Neuron (in vitro differentiated cells): Measurements from ENCODE around the gene AXIN2.

Experiments
- H2AFZ ChIP-seq: one replicate; pipeline ENCODE4 v1.6.1; 2013; ENCODE audit warnings: low read depth, mild to moderate bottlenecking, inconsistent platforms, low read length, moderate library complexity
- H3K27me3 ChIP-seq: one replicate; pipeline ENCODE4 v1.6.1; 2013; ENCODE audit warnings: low read length; ENCODE audit not compliant: insufficient read depth
- H3K36me3 ChIP-seq: one replicate; pipeline ENCODE4 v1.6.1; 2013; ENCODE audit warnings: low read length; ENCODE audit not compliant: insufficient read depth
- H3K4me1 ChIP-seq: one replicate; pipeline ENCODE4 v1.6.1; 2013; ENCODE audit warnings: low read length; ENCODE audit not compliant: insufficient read depth
- H3K4me3 ChIP-seq: 2 replicates; pipeline ENCODE4 v1.5.1; 2013; ENCODE audit warnings: mild to moderate bottlenecking, low read length, moderate library complexity
- H3K9me3 ChIP-seq: one replicate; pipeline ENCODE4 v1.6.1; 2013; ENCODE audit warnings: low read length

AXIN2 gene

GRCh38 chr17:65572186-65572580 lies 10.7 kb upstream of the AXIN2 start:
- Histone ChIP-seq H3K27me3 (no peaks in the 10 kb centered on the region), H2AFZ (no peak overlapping the region), H3K4me3 (no peak overlapping the region), H3K9me3 (no peaks in the 10 kb centered on the region), H3K4me1 (peaks cover 16% of the 10 kb centered on the region), H3K36me3 (no peaks in the 10 kb centered on the region)

GRCh38 chr17:65568918-65569317 lies 7.5 kb upstream of the AXIN2 start:
- no peak overlapping the region for H3K4me3 ChIP-seq
- H3K4me1 ChIP-seq, result peaks cover 33% of the 10 kb centered on the region
- H3K36me3 ChIP-seq, result no peaks in the 10 kb centered on the region
- H2AFZ ChIP-seq, result no peak overlapping the region
- no peaks in the 10 kb centered on the region for H3K27me3 ChIP-seq
- H3K9me3 ChIP-seq, result no peaks in the 10 kb centered on the region

GRCh38 chr17:65567566-65567965 lies 6.1 kb upstream of the AXIN2 start:
- H3K36me3 ChIP-seq, result no peaks in the 10 kb centered on the region

GRCh38 chr17:65565559-65565958 lies 4.1 kb upstream of the AXIN2 start:
- no peaks in the 10 kb centered on the region for H3K9me3 ChIP-seq
- H2AFZ ChIP-seq, result peak overlapping the region; percentile 34
- no peaks in the 10 kb centered on the region for H3K27me3 ChIP-seq
- H3K4me1 ChIP-seq, result peaks cover 26% of the 10 kb centered on the region
- H3K36me3 ChIP-seq, result no peaks in the 10 kb centered on the region
- no peak overlapping the region for H3K4me3 ChIP-seq

More at GRCh38 chr17:65567566-65567965, 6.1 kb upstream of the AXIN2 start:
- H3K27me3 ChIP-seq, result no peaks in the 10 kb centered on the region
- H3K4me3 ChIP-seq, result no peak overlapping the region
- H2AFZ ChIP-seq, result no peak overlapping the region
- peaks cover 26% of the 10 kb centered on the region for H3K4me1 ChIP-seq
- H3K9me3 ChIP-seq, result no peaks in the 10 kb centered on the region

GRCh38 chr17:65564793-65565192 lies 3.3 kb upstream of the AXIN2 start:
- Histone ChIP-seq H2AFZ (peak overlapping the region; percentile 34), H3K36me3 (no peaks in the 10 kb centered on the region), H3K9me3 (no peaks in the 10 kb centered on the region), H3K4me3 (peak overlapping the region; percentile 19), H3K27me3 (no peaks in the 10 kb centered on the region), H3K4me1 (peaks cover 26% of the 10 kb centered on the region)

- no peak overlapping the region for H2AFZ ChIP-seq
- peak overlapping the region; percentile 46 for H3K4me3 ChIP-seq
- H3K9me3 ChIP-seq, result no peaks in the 10 kb centered on the region
- H3K36me3 ChIP-seq, result no peaks in the 10 kb centered on the region
- H3K27me3 ChIP-seq, result no peaks in the 10 kb centered on the region
- peaks cover 41% of the 10 kb centered on the region for H3K4me1 ChIP-seq
Observed at GRCh38 chr17:65562206-65562531, 721 bp upstream of the AXIN2 start.

GRCh38 chr17:65560628-65561451 lies 608 bp downstream of the AXIN2 start:
- no peaks in the 10 kb centered on the region for H3K9me3 ChIP-seq
- peaks cover 48% of the 10 kb centered on the region for H3K4me1 ChIP-seq
- no peak overlapping the region for H3K4me3 ChIP-seq
- H2AFZ ChIP-seq, result no peak overlapping the region
- H3K27me3 ChIP-seq, result no peaks in the 10 kb centered on the region
- no peaks in the 10 kb centered on the region for H3K36me3 ChIP-seq

- Histone ChIP-seq H3K36me3 (no peaks in the 10 kb centered on the region), H3K4me1 (peaks cover 42% of the 10 kb centered on the region), H3K27me3 (no peaks in the 10 kb centered on the region), H3K9me3 (no peaks in the 10 kb centered on the region), H3K4me3 (no peak overlapping the region), H2AFZ (no peak overlapping the region)
Observed at GRCh38 chr17:65559804-65560627, 1.4 kb downstream of the AXIN2 start.

- no peaks in the 10 kb centered on the region for H3K27me3 ChIP-seq
- no peak overlapping the region for H2AFZ ChIP-seq
- H3K36me3 ChIP-seq, result no peaks in the 10 kb centered on the region
- no peaks in the 10 kb centered on the region for H3K9me3 ChIP-seq
- H3K4me1 ChIP-seq, result peaks cover 36% of the 10 kb centered on the region
- H3K4me3 ChIP-seq, result no peak overlapping the region
Observed at GRCh38 chr17:65559461-65559803, 2.0 kb downstream of the AXIN2 start.

GRCh38 chr17:65558683-65559460 lies 2.6 kb downstream of the AXIN2 start:
- peaks cover 30% of the 10 kb centered on the region for H3K4me1 ChIP-seq
- H3K4me3 ChIP-seq, result no peak overlapping the region
- no peaks in the 10 kb centered on the region for H3K9me3 ChIP-seq
- no peak overlapping the region for H2AFZ ChIP-seq
- no peaks in the 10 kb centered on the region for H3K27me3 ChIP-seq
- H3K36me3 ChIP-seq, result no peaks in the 10 kb centered on the region

GRCh38 chr17:65558311-65558682 lies 3.2 kb downstream of the AXIN2 start:
- Histone ChIP-seq H3K4me3 (no peak overlapping the region), H2AFZ (no peak overlapping the region), H3K36me3 (peaks cover 1% of the 10 kb centered on the region), H3K4me1 (peaks cover 28% of the 10 kb centered on the region), H3K27me3 (no peaks in the 10 kb centered on the region), H3K9me3 (no peaks in the 10 kb centered on the region)

- Histone ChIP-seq H3K4me1 (peaks cover 28% of the 10 kb centered on the region), H3K9me3 (no peaks in the 10 kb centered on the region), H2AFZ (no peak overlapping the region), H3K4me3 (no peak overlapping the region), H3K27me3 (no peaks in the 10 kb centered on the region), H3K36me3 (peaks cover 6% of the 10 kb centered on the region)
Observed at GRCh38 chr17:65557349-65558310, 3.8 kb downstream of the AXIN2 start.
